CD8-positive, alpha-beta memory T cell (primary cell): ENCODE measurements around the gene DYDC2. TPM values are rescaled to one million over a fixed set of nuclear protein-coding genes. Genes with fewer than 3 reads are reported as not detected.

Experiments used
- CTCF ChIA-PET: fragments of 350-600 bp; sonication (Branson Sonifier 250); formaldehyde crosslinking; loops from one replicate; lab custom pipeline; 2021; ENCODE audit warnings: antibody characterized with exemption; lab: Charles Lee
- POLR2A ChIA-PET: fragments of 350-600 bp; sonication (Branson Sonifier 250); formaldehyde crosslinking; loops from one replicate; lab custom pipeline; 2021; ENCODE audit warnings: antibody characterized with exemption; lab: Charles Lee
- DNase-seq, 5 donors: peaks; one replicate each; pipeline versions ENCODE4 v3.0.0 to v3.0.0-alpha.2; 2020 to 2022; ENCODE audit warnings: mixed read lengths in 1 of 5
- H3K27ac ChIP-seq: one replicate; pipeline ENCODE4 v1.7.0; 2013; ENCODE audit warnings: low read depth, mild to moderate bottlenecking, low read length, moderate library complexity
- H3K27me3 ChIP-seq: 2 replicates; pipeline ENCODE4 v1.7.0; 2013; ENCODE audit warnings: low read length, mild to moderate bottlenecking; ENCODE audit not compliant: insufficient read depth, poor library complexity, severe bottlenecking
- H3K36me3 ChIP-seq: 2 replicates; pipeline ENCODE4 v1.7.0; 2013; ENCODE audit warnings: mild to moderate bottlenecking, low read length, moderate library complexity; ENCODE audit not compliant: insufficient read depth
- H3K4me1 ChIP-seq: 2 replicates; pipeline ENCODE4 v1.7.0; 2013; ENCODE audit warnings: mild to moderate bottlenecking, low read length, moderate library complexity; ENCODE audit not compliant: insufficient read depth
- H3K4me3 ChIP-seq: 2 replicates; pipeline ENCODE4 v1.7.0; 2013; ENCODE audit warnings: mild to moderate bottlenecking, low read length
- H3K9me3 ChIP-seq: 2 replicates; pipeline ENCODE4 v1.7.0; 2013; ENCODE audit warnings: mild to moderate bottlenecking, low read length
- H3K27ac Mint-ChIP-seq, 8 donors: one replicate each; pipeline ENCODE4 v1.8.0; 2020 to 2021; ENCODE audit warnings: mixed read lengths in 8 of 8, mild to moderate bottlenecking in 6 of 8, inconsistent platforms in 3 of 8, moderate library complexity in 3 of 8
- H3K27me3 Mint-ChIP-seq, 2 donors: one replicate each; pipeline ENCODE4 v1.8.0; 2020 to 2021; ENCODE audit warnings: mixed read lengths in 2 of 2, mild to moderate bottlenecking in 1 of 2, moderate library complexity in 1 of 2
- H3K36me3 Mint-ChIP-seq, 3 donors: one replicate each; pipeline ENCODE4 v1.8.0; 2020 to 2021; ENCODE audit warnings: mixed read lengths in 3 of 3, inconsistent platforms in 1 of 3, mild to moderate bottlenecking in 1 of 3
- H3K4me1 Mint-ChIP-seq, 3 donors: one replicate each; pipeline ENCODE4 v1.8.0; 2020 to 2021; ENCODE audit warnings: mixed read lengths in 3 of 3, inconsistent platforms in 1 of 3, mild to moderate bottlenecking in 1 of 3
- H3K4me3 Mint-ChIP-seq, 7 donors: one replicate each; pipeline ENCODE4 v1.8.0; 2020 to 2021; ENCODE audit warnings: mixed read lengths in 7 of 7, mild to moderate bottlenecking in 6 of 7, moderate library complexity in 4 of 7, inconsistent platforms in 2 of 7
- H3K9me3 Mint-ChIP-seq, 5 donors: one replicate each; pipeline ENCODE4 v1.8.0; 2020 to 2022; ENCODE audit warnings: mixed read lengths in 5 of 5, mild to moderate bottlenecking in 3 of 5, moderate library complexity in 2 of 5, inconsistent platforms in 1 of 5
- polyA plus RNA-seq: library from polyadenylated mRNA; unstranded; fragments of 300-500 nt; fragmentation: Illumina TruSeq; gene quantifications from one replicate; pipeline ENCODE4 v1.2.3, GENCODE V29; 2021
- total RNA-seq, 2 experiments: library from RNA; stranded (reverse); gene quantifications; one replicate each; pipeline ENCODE4 v1.2.3, GENCODE V29; 2021

The DYDC2 gene
- total and polyA plus RNA-seq, 3 experiments from 2014 or later, result not detected

DNA sequence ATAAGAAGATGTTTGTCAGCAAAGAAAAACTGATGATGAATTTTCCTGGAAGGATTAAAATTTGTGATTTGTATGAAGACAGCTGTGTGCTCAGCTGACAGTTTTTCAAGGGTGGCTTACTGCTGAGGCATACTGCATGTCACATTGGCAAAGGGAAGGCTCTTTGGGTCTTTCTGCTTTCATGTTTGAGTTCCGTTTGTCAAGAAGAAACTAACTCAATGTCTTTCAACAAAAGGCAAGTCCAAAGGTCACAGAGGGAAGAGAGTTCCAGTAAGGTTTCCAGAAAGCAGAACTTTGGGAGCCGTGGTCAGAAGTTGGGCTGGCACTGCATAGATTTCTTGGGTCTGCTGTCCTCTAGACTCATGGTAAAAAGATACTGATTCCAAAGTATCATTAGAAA, 16.9 kb downstream of the DYDC2 start:
- H3K36me3 ChIP-seq, result no peaks in the 10 kb centered on the region
- H3K27me3 Mint-ChIP-seq, result peaks cover 4 to 21% of the 10 kb centered on the region in 2 donors
- CTCF ChIA-PET, result interaction anchor here (0.7 kb wide), 1 partner anchor 132 kb away, joined by 3 read pairs; no protein-coding TSS in a partner anchor
- H3K9me3 ChIP-seq, result no peaks in the 10 kb centered on the region
- H3K4me1 Mint-ChIP-seq, result peaks cover 4% of the 10 kb centered on the region in 3 donors
- H3K27me3 ChIP-seq, result no peaks in the 10 kb centered on the region
- H3K27ac ChIP-seq, result no peak overlapping the region
- POLR2A ChIA-PET, result no interaction called here
- no peak for DNase-seq
- H3K27ac Mint-ChIP-seq, result peak overlapping the region in 1 of 8 donors; percentile 58
- H3K9me3 Mint-ChIP-seq, result peaks cover 2 to 6% (median 5%) of the 10 kb centered on the region in 5 donors
- H3K36me3 Mint-ChIP-seq, result peaks cover 0 to 5% (median 0%) of the 10 kb centered on the region in 3 donors
- H3K4me3 Mint-ChIP-seq, result no peak overlapping the region
- no peak overlapping the region for H3K4me3 ChIP-seq
- H3K4me1 ChIP-seq, result peaks cover 2% of the 10 kb centered on the region

- H3K27me3 ChIP-seq, result no peaks in the 10 kb centered on the region
- no peak overlapping the region for H3K27ac ChIP-seq
- Mint-ChIP-seq H3K36me3 (no peaks in the 10 kb centered on the region), H3K9me3 (no peaks in the 10 kb centered on the region), H3K27ac (no peak overlapping the region), H3K4me1 (peaks cover 11 to 15% (median 11%) of the 10 kb centered on the region in 3 donors), H3K4me3 (no peak overlapping the region), H3K27me3 (peaks cover 0 to 17% of the 10 kb centered on the region in 2 donors)
- peaks cover 8% of the 10 kb centered on the region for H3K4me1 ChIP-seq
- H3K4me3 ChIP-seq, result no peak overlapping the region
- no peak for DNase-seq
- CTCF ChIA-PET, result interaction anchor here (0.9 to 1.9 kb wide), 3 partner anchors 104 to 545 kb away, joined by 4 to 7 read pairs (median 4); no protein-coding TSS in a partner anchor
- no peaks in the 10 kb centered on the region for H3K9me3 ChIP-seq
- H3K36me3 ChIP-seq, result no peaks in the 10 kb centered on the region
- POLR2A ChIA-PET, result no interaction called here
Measured at GRCh38 chr10:80379701-80380100, 23.1 kb downstream of the DYDC2 start.

- DNase-seq, result no peak
- no peaks in the 10 kb centered on the region for H3K36me3 Mint-ChIP-seq
- peaks cover 11 to 15% (median 11%) of the 10 kb centered on the region in 3 donors for H3K4me1 Mint-ChIP-seq
- Histone ChIP-seq H3K9me3 (no peaks in the 10 kb centered on the region), H3K36me3 (no peaks in the 10 kb centered on the region), H3K27me3 (no peaks in the 10 kb centered on the region), H3K4me3 (no peak overlapping the region), H3K27ac (no peak overlapping the region), H3K4me1 (peaks cover 8% of the 10 kb centered on the region)
- H3K27ac Mint-ChIP-seq, result no peak overlapping the region
- ChIA-PET CTCF (interaction anchor here (0.9 to 1.9 kb wide), 4 partner anchors 88 to 544 kb away, joined by 3 to 7 read pairs (median 4); no protein-coding TSS in a partner anchor), POLR2A (no interaction called here)
- H3K4me3 Mint-ChIP-seq, result no peak overlapping the region
- peaks cover 0 to 17% of the 10 kb centered on the region in 2 donors for H3K27me3 Mint-ChIP-seq
- no peaks in the 10 kb centered on the region for H3K9me3 Mint-ChIP-seq
Measured at GRCh38 chr10:80380185-80380584, 23.6 kb downstream of the DYDC2 start.

GRCh38 chr10:80382989-80383388, 26.4 kb downstream of the DYDC2 start:
- peak overlapping the region in 3 of 8 donors; percentile 12 to 38 (median 17) for H3K27ac Mint-ChIP-seq
- Histone ChIP-seq H3K4me3 (no peak overlapping the region), H3K9me3 (no peaks in the 10 kb centered on the region), H3K36me3 (no peaks in the 10 kb centered on the region), H3K27me3 (no peaks in the 10 kb centered on the region), H3K4me1 (peaks cover 8% of the 10 kb centered on the region), H3K27ac (no peak overlapping the region)
- H3K27me3 Mint-ChIP-seq, result peaks cover 0 to 17% of the 10 kb centered on the region in 2 donors
- CTCF ChIA-PET, result interaction anchor here (0.8 to 1.4 kb wide), 4 partner anchors 13 to 123 kb away, joined by 3 to 7 read pairs (median 3); no protein-coding TSS in a partner anchor
- no peaks in the 10 kb centered on the region for H3K9me3 Mint-ChIP-seq
- peak; percentile 13 to 61 (median 48) for DNase-seq
- H3K4me3 Mint-ChIP-seq, result no peak overlapping the region
- H3K4me1 Mint-ChIP-seq, result peaks cover 11 to 15% (median 11%) of the 10 kb centered on the region in 3 donors
- POLR2A ChIA-PET, result no interaction called here
- H3K36me3 Mint-ChIP-seq, result no peaks in the 10 kb centered on the region

- no peaks in the 10 kb centered on the region for H3K4me1 Mint-ChIP-seq
- POLR2A ChIA-PET, result no interaction called here
- no peak for DNase-seq
Measured at GRCh38 chr10:80390740-80391139, 34.2 kb downstream of the DYDC2 start.

DNA sequence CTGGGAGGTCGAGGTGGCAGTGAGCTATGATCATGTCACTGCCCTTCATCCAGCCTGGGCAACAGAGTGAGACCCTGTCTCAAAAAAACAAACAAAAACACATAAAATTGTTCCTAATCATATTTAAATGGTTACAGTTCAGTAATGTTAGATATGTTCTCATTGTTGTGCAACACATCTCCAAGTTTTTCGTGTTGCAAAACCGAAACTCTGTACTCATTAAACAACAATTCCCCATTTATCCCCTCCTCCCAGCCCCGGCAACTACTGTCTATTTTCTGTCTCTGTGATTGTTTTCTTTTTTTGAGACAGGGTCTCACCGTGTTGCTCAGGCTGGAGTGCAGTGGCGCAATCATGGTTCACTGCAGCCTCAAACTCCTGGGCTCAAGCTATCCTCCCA, 35.7 kb downstream of the DYDC2 start:
- H3K36me3 Mint-ChIP-seq, result peaks cover 0 to 3% (median 1%) of the 10 kb centered on the region in 3 donors
- no peaks in the 10 kb centered on the region for H3K4me1 Mint-ChIP-seq
- Histone ChIP-seq H3K4me3 (no peak overlapping the region), H3K4me1 (no peaks in the 10 kb centered on the region), H3K9me3 (no peaks in the 10 kb centered on the region), H3K27ac (no peak overlapping the region), H3K36me3 (no peaks in the 10 kb centered on the region), H3K27me3 (no peaks in the 10 kb centered on the region)
- POLR2A ChIA-PET, result no interaction called here
- DNase-seq, result no peak
- no peak overlapping the region for H3K4me3 Mint-ChIP-seq
- H3K9me3 Mint-ChIP-seq, result no peaks in the 10 kb centered on the region
- H3K27me3 Mint-ChIP-seq, result peaks cover 5 to 23% of the 10 kb centered on the region in 2 donors
- H3K27ac Mint-ChIP-seq, result no peak overlapping the region
- CTCF ChIA-PET, result no interaction called here

More at GRCh38 chr10:80390740-80391139, 34.2 kb downstream of the DYDC2 start:
- Histone ChIP-seq H3K36me3 (no peaks in the 10 kb centered on the region), H3K27ac (no peak overlapping the region), H3K4me3 (no peak overlapping the region), H3K27me3 (no peaks in the 10 kb centered on the region), H3K4me1 (no peaks in the 10 kb centered on the region), H3K9me3 (no peaks in the 10 kb centered on the region)
- Mint-ChIP-seq H3K36me3 (peaks cover 0 to 3% (median 1%) of the 10 kb centered on the region in 3 donors), H3K9me3 (no peaks in the 10 kb centered on the region), H3K27me3 (peaks cover 4 to 19% of the 10 kb centered on the region in 2 donors), H3K27ac (no peak overlapping the region), H3K4me3 (no peak overlapping the region)
- CTCF ChIA-PET, result interaction anchor here (1.0 kb wide), 1 partner anchor 13 kb away, joined by 3 read pairs; no protein-coding TSS in a partner anchor

DNA sequence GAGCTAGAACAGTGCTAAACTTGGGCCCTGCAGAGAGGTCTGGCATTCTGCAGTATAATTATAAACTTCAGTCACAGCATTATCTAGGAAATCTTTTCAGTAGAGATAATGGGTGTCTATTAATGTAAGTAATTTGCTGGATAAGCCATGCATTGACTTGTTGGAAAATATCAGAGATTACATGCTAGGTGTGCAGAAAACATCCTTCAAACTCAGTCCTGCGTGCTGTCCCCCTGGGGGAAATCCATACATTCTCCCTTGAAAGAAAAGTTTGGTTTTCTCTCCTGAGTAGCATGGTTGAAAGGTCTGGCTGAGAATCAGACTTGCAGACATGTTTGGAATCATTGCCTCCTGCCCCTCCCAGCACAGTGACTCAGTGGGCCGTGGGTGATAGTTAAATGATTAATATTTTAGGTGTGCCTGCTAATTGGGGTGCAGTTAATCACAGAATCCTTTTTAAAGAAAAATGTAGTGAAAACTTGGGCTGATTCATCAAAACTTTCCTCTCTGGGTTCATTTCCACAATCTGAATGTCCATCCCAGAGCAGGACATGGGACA, 37.9 kb downstream of the DYDC2 start:
- H3K27ac ChIP-seq, result no peak overlapping the region
- peaks cover 0 to 3% (median 1%) of the 10 kb centered on the region in 3 donors for H3K36me3 Mint-ChIP-seq
- no peak overlapping the region for H3K4me3 Mint-ChIP-seq
- peaks cover 3 to 24% of the 10 kb centered on the region in 2 donors for H3K27me3 Mint-ChIP-seq
- DNase-seq, result no peak
- H3K9me3 ChIP-seq, result no peaks in the 10 kb centered on the region
- H3K9me3 Mint-ChIP-seq, result no peaks in the 10 kb centered on the region
- POLR2A ChIA-PET, result no interaction called here
- no peaks in the 10 kb centered on the region for H3K27me3 ChIP-seq
- no peaks in the 10 kb centered on the region for H3K36me3 ChIP-seq
- no peak overlapping the region for H3K4me3 ChIP-seq
- no peak overlapping the region for H3K27ac Mint-ChIP-seq
- H3K4me1 ChIP-seq, result no peaks in the 10 kb centered on the region
- CTCF ChIA-PET, result no interaction called here
- no peaks in the 10 kb centered on the region for H3K4me1 Mint-ChIP-seq

DNA sequence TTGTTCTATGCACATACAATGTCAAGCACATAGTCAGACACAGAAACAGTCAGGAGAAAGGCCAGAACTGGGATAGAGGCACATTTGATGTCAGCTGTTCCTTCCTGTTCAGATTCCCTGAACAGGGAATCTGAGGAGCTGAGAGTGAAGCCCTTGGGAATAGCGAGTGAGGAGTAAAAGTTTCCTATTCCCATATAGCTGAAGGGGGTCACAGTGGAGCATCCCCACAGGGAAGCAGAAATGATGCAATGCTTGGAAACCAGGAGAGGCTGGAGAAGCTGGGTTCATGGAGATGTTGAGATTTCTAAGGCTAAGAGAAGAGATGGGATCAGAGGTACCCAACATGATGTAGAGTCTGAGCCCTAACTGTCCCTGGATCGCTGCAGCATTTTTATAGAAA, 40.4 kb downstream of the DYDC2 start:
- H3K27ac ChIP-seq, result no peak overlapping the region
- Mint-ChIP-seq H3K36me3 (peaks cover 0 to 3% (median 1%) of the 10 kb centered on the region in 3 donors), H3K9me3 (no peaks in the 10 kb centered on the region), H3K27me3 (peaks cover 1 to 19% of the 10 kb centered on the region in 2 donors), H3K27ac (no peak overlapping the region), H3K4me1 (no peaks in the 10 kb centered on the region), H3K4me3 (no peak overlapping the region)
- H3K9me3 ChIP-seq, result no peaks in the 10 kb centered on the region
- no peaks in the 10 kb centered on the region for H3K27me3 ChIP-seq
- DNase-seq, result no peak
- H3K36me3 ChIP-seq, result no peaks in the 10 kb centered on the region
- no peaks in the 10 kb centered on the region for H3K4me1 ChIP-seq
- ChIA-PET CTCF (interaction anchor here (1.3 kb wide), 1 partner anchor 19 kb away, joined by 3 read pairs; no protein-coding TSS in a partner anchor), POLR2A (no interaction called here)
- no peak overlapping the region for H3K4me3 ChIP-seq
